ENCODE data around the gene TTC39A.

The TTC39A gene

DNA sequence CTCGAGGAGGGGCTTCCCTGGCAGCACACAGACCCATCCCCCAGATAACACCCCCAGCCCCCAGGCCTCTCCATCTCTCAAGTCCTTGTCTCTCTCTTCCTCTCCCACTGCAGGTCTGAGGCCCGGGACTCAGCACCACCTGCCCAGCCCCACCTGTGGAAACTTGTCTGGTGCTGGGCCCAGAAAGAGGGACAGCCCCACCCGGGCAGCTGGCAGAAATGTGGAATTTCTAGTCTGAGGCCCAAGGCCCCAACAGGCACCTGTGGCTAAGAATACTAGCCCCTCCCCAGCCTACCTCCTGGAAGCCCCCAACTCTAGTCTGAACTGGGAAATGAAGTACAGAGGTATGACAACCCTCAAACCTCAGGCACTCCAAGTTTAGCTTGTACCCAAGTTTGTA, 15.4 kb downstream of the TTC39A start:
- DNase-seq (ENCODE audit: low read depth): no peak

DNA sequence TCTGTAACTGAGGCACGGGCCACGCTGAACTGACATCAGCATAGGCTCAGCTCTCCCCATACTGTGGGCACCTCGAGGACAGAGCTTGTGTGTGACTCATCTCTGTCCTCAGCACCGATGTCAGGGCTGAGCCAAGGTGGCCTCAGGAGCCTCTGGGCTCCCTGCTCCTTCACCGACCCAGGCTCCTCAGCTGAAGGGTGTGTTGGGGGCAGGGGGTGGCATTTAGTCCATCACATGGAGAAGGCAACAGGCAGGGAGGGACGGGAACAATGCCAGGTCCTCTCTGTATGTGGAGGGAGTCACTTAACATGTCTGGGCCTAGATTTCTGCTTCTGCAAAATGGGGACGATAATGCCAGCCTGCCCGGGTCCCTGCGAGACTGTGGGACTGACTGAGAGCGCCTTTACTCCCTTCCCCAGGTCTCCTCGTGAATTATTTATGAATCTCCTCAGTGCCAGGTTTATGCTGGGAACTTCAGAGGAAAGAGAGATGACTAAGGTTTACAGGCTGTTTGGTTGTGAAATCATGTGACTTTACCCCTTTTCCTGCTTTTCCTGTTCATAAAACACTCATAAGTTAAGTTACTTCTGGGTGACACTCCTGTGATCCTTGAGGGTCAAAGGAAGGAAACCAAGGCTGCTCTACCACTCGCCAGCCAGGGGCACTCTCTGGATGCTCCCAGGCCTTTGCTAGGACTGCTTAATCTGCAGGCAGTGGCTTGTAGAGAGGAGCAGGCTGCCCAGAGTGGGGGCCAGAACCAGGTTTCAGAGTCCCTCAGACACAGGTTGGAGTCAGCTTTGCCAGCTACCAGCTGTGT, 16.2 kb downstream of the TTC39A start:
- peak; percentile 69 for DNase-seq (ENCODE audit: low read depth)

DNA sequence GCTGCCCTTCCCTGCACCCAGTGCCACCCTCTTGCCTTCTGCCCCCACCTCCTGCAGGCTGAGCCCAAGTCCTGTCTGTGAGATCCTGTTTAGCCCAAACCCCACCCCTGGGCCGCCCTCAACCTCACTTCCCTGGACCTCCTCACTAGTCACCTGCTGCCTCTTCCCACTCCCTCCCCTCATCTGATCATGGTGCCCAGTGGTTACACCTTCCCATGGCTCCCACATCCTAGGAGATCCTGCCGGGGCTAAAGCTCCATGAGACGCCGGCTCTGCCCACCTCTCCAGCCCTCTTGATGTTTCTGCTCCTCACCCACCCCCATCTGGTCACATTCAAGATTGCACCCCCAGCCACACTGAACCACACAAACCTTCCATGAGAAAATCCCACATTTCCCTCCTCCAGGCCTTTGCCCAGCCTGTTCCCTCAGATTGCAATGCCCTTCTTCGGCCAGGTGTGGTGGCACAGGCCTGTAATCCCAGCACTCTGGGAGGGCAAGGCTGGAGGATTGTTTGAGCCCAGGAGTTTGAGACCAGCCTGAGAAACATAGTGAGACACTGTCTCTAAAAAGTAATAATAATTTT, 17.0 kb downstream of the TTC39A start:
- DNase-seq (ENCODE audit: low read depth): no peak

- DNase-seq (ENCODE audit: low read depth): no peak
These were observed 17.6 kb downstream of the TTC39A start for GRCh38 chr1:51312718-51313117.

DNA sequence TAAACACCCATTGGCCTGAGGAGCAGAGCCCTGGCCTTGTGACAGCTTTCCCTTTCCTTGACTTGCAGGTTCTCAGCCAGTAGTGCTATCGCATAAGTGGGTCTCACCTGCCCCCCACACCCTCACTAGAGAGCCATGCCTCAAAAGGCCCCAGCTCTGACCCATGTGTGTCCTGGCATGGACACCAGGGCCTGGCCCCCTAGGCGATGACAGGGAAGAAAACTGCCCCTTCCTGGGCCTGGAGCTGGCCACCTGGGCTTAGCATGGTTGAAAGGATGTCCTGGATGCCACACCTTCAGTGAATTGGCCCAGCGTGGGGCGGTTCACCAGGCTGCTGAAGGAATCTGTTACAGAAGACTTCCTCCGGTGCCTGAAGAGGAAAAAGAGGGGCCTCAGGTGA, 18.5 kb downstream of the TTC39A start:
- DNase-seq (ENCODE audit: low read depth): no peak

- DNase-seq (ENCODE audit: low read depth): no peak
These were observed 19.3 kb downstream of the TTC39A start for GRCh38 chr1:51310871-51311613.

- no peak for DNase-seq (ENCODE audit: low read depth)
These were observed 21.1 kb downstream of the TTC39A start for GRCh38 chr1:51309291-51309690.

DNA sequence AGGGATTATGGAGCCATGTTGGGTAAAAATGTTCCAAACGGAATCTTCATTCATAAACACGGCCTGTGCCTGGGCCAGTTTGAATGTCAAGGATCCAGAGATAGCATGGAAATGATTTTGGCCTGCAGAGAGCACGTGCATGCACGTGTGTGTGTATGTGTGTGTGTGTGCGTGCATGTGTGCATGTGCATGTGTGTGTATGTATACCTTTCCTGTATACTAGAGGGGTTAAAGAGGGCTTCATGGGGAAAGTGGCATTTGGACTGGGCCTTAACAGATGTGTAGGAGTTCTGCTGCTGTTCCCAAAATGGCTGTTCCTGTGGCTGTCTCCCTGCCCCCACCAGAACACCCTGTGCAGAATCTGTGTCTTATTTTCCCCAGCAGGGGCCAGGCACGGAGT, 21.7 kb downstream of the TTC39A start:
- DNase-seq (ENCODE audit: low read depth): no peak

- no peak for DNase-seq (ENCODE audit: low read depth)
These were observed 23.4 kb downstream of the TTC39A start for GRCh38 chr1:51306950-51307349.

DNA sequence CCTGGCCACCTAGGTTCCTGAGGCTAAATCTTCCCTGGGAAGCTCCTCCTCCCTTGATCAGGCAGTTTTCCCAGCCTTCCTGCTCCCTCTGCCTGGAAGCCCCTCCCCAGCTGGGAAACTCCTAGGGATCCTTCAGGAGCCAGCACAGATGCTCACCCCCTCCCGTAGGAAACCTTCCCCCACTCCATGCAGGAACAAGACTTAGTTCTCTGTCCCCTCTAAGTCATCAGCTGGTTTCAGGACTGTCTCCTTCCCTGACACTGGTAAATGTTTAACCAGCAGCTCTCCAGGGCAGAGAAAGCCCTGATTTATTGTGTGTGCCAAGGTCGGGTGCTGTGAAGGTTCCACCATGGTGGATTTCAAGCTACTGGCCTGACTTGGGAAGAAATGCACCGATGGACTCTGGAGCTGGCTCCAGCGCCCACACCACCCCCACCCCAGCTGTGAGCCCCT, 25.0 kb downstream of the TTC39A start:
- no peak for DNase-seq (ENCODE audit: low read depth)

DNA sequence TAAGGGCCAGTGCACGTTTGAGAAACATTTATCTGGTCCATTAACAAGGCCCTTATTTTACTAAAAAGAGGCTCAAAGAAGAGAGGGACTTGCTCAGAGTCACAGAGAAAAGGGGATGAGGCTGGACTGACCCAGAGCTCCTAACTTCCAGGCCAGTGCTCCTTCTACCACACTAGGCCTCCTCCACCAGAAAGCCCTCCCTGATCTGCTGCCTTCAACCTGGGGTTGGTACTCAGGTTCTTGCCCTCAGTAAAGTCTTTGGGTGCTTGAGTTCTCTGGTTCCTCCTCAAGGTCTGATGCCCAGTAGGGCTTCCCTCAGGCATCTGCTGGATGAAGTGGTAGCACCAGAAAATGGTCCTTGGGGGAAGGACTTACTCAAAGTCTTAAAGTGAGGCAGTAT, 26.0 kb downstream of the TTC39A start:
- no peak for DNase-seq (ENCODE audit: low read depth)

DNA sequence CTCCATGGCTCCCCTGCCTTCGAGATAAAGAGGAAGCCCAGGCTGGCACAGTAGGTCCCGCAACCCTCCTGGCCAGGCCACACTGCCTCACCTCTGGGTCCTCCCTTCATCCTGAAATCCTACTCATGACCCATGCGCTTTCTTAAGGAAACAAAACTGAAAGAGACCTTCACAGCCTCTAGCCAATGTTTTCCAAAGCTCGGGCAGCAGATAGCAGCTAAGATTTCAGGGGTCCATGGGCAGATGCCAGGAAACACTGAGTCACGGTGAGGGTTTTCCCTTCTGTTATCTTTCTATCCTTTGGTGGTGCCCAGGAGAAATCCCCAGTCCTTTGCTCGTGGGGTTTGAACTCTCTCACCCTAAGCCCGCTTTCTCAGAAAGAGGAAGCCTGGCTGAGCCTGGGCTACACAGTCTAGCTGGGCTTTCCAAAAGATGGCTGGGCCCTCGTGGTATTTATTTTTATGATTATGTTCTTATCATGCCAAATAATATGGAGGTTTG, 26.6 kb downstream of the TTC39A start:
- no peak for DNase-seq (ENCODE audit: low read depth)

- no peak for DNase-seq (ENCODE audit: low read depth)
These were observed 27.0 kb downstream of the TTC39A start for GRCh38 chr1:51303315-51303714.

- DNase-seq (ENCODE audit: low read depth): no peak
These were observed 27.6 kb downstream of the TTC39A start for GRCh38 chr1:51302746-51303145.

DNA sequence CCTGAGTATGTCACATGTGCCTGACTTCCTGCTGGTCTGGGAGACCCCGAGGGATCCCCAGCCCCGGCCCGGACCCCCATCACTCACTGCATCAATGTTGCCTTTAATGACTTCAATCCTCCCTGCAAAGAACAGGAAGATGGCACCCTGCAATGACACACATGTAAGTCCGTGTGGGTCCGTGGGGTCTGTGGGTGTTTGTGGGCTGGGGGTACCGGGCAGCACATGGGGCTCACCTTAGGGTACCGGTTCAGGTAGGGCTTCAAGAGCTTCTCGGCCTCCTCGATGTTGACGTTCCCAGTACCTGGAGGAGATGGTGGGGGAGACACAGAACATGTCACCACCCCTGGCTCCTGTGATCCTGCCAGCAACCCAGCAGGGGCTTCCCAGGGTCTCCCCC, 28.1 kb downstream of the TTC39A start:
- DNase-seq (ENCODE audit: low read depth): no peak

GRCh38 chr1:51301844-51302162, 28.6 kb downstream of the TTC39A start:
- DNase-seq (ENCODE audit: low read depth): no peak

DNA sequence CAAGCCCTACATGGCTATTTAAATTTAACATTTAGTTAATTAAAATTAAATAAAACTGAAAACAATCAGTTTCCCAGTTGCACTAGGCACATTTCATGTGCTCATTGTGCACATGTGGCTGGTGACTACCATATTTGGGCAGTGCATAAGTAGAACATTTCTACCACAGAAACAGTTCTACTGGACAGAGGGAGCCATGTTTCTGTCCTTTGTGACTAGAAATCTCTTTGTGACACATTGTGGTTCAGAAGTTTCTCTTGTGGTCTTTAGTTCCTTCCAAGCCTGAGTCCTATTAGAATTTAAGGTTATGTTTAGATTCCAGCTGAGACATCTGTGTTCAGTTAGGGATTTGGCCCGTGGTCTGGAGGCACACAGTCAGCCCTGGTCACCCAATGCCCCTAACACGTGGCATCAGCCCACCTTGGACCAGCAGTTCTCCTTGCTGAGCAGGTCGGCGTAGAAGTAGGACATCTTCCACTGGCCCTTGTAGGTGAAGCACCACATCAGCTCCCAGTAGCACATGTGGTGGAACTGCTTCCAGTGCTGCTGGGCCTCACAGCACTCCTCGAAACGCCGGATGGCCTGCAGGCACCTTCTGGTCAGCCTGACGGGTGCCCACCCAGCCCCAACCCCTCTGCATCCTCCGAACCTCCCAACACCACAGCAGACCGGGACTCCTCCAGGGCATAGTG, 29.1 kb downstream of the TTC39A start:
- no peak for DNase-seq (ENCODE audit: low read depth)

- no peak for DNase-seq (ENCODE audit: low read depth)
These were observed 30.2 kb downstream of the TTC39A start for GRCh38 chr1:51299981-51300670.

DNA sequence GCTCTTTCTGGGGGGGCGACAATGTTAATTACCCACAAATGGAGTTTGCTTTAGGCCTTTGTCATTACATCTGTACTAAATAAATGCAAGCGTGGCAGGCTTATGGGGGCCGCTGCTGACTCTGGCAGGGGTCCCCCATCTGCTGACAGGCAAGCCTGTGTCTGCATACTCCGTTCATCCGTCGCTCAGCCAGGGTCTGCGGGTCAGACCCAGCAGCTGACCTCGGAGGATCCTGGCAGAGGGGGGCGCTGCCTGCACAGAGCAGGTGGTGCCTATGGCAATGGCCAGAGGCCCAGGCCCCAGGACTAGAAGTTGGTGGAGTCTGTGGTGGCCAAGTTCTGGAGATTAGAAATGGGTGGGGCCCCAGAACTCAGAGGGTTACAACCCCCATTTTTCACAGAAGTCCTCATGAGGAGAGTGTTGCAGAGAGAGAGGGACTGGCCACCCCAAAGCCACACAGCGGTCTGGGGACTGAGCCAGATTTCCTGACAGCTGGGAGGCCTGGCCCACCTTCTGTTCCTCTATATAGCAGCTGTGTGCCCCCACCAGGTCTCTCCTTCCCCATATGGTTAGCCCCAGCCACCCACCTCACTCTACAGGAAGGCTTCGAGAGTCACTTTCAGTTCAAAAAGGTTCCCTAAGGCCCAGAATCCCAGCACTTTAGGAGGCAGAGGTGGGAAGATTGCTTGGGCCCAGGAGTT, 31.0 kb downstream of the TTC39A start:
- DNase-seq (ENCODE audit: low read depth): no peak

DNA sequence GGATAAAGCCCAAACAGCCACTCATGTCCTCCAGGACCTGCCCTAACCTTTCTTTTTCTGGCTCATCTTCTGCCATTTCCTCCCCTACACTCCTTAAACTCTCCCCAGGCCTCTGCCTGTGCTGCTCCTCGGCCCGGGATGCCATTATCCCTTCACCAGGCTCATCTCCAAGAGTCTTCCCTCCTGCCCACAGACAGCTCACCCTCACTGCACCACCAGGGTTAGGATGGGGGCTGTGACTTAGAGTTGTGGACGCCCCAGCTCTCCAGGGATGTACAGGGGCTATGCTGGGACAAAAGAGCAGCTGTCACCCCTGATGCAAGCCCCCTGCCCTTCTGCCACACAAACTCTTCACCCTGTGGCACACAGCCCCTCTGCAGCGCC, 32.0 kb downstream of the TTC39A start:
- no peak for DNase-seq (ENCODE audit: low read depth)

Measured in HS-5 (cell line).